ENCODE data around the gene RMDN2. TPM values are rescaled to one million over a fixed set of nuclear protein-coding genes. Genes with fewer than 3 reads are reported as not detected.

RMDN2 gene
- total and polyA plus RNA-seq, 10 of the 15 experiments (the other 5 are each of a cell fraction or from before 2014, with no cell fraction given): 2.6 to 12.4 (median 9.2) TPM

DNA sequence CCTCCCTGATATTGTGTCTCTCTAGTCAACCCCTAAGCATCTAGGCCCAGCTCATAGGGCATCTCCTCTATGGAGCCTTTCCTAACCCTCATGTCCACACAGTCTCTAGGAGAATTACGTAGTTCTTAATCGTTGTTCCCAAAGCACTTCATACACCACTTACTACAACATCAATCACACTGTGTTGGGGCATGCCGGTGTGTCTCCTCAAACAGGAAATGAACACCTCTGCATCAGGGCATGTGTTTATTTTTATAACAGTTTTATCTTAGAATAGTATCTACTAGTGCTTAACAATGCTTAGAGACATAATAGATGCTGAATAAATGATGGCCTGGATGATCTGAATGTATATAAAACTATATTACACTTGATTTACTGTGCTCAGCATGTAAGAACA lies 131.1 kb downstream of the RMDN2 start:
- ChIA-PET RAD21 (ENCODE audit: unreplicated experiment) (no interaction called here), POLR2A (no interaction called here), SMC1A (ENCODE audit: uncharacterized antibody, unreplicated experiment) (interaction anchor here (0.7 kb wide), 1 partner anchor 44 kb away, joined by 3 read pairs; no protein-coding TSS in a partner anchor), CTCF (no interaction called here)
- Histone ChIP-seq H3K9ac (ENCODE audit: control insufficient read depth, insufficient read depth, low read length) (no peak overlapping the region), H2AFZ (ENCODE audit: control insufficient read depth, low read depth, low read length) (no peak overlapping the region), H3K27me3 (replicated peaks in 1 of 2; ENCODE audit: control insufficient read depth in 2 of 2, insufficient read depth in 2 of 2, low read length in 1 of 2) (no peaks in the 10 kb centered on the region), H3K9me3 (replicated peaks; ENCODE audit: control insufficient read depth, insufficient read depth, low read length) (no peaks in the 10 kb centered on the region), H3K79me2 (ENCODE audit: control insufficient read depth, insufficient read depth, low read length) (no peaks in the 10 kb centered on the region), H4K20me1 (ENCODE audit: control insufficient read depth, insufficient read depth) (no peaks in the 10 kb centered on the region; the same call in 1 of the 2 replicates), H3K4me3 (no peak overlapping the region), H3K4me2 (ENCODE audit: control insufficient read depth, insufficient read depth) (no peak overlapping the region), H3K4me1 (ENCODE audit: control insufficient read depth, insufficient read depth, low read length) (no peaks in the 10 kb centered on the region), H3K36me3 (ENCODE audit: control insufficient read depth in 2 of 2, insufficient read depth in 2 of 2, low read length in 1 of 2) (no peaks in the 10 kb centered on the region), H3K27ac (ENCODE audit: control insufficient read depth, insufficient read depth) (no peak overlapping the region)
- no peak for TF ChIP-seq SPI1 (IDR thresholded peaks at IDR 0.05; ENCODE audit: borderline replicate concordance, insufficient read depth, low read depth, low read length)
- TF ChIP-seq, protein P1, sequence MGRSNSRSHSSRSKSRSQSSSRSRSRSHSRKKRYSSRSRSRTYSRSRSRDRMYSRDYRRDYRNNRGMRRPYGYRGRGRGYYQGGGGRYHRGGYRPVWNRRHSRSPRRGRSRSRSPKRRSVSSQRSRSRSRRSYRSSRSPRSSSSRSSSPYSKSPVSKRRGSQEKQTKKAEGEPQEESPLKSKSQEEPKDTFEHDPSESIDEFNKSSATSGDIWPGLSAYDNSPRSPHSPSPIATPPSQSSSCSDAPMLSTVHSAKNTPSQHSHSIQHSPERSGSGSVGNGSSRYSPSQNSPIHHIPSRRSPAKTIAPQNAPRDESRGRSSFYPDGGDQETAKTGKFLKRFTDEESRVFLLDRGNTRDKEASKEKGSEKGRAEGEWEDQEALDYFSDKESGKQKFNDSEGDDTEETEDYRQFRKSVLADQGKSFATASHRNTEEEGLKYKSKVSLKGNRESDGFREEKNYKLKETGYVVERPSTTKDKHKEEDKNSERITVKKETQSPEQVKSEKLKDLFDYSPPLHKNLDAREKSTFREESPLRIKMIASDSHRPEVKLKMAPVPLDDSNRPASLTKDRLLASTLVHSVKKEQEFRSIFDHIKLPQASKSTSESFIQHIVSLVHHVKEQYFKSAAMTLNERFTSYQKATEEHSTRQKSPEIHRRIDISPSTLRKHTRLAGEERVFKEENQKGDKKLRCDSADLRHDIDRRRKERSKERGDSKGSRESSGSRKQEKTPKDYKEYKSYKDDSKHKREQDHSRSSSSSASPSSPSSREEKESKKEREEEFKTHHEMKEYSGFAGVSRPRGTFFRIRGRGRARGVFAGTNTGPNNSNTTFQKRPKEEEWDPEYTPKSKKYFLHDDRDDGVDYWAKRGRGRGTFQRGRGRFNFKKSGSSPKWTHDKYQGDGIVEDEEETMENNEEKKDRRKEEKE (IDR thresholded peaks at IDR 0.05): no peak
- no peak for TF ChIP-seq NFYB (IDR thresholded peaks at IDR 0.05; ENCODE audit: insufficient read depth, low read depth, low read length)
- no peak for TF ChIP-seq NBN (IDR thresholded peaks at IDR 0.05)
- no peak for TF ChIP-seq DPF2 (IDR thresholded peaks at IDR 0.05)
- TF ChIP-seq, protein P2, sequence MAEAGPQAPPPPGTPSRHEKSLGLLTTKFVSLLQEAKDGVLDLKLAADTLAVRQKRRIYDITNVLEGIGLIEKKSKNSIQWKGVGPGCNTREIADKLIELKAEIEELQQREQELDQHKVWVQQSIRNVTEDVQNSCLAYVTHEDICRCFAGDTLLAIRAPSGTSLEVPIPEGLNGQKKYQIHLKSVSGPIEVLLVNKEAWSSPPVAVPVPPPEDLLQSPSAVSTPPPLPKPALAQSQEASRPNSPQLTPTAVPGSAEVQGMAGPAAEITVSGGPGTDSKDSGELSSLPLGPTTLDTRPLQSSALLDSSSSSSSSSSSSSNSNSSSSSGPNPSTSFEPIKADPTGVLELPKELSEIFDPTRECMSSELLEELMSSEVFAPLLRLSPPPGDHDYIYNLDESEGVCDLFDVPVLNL (IDR thresholded peaks at IDR 0.05; ENCODE audit: low read depth, low read length): no peak
- no peak for TF ChIP-seq ETV6 (conservative IDR thresholded peaks at IDR 0.05 in 1 of 2, IDR thresholded peaks at IDR 0.05 in 1 of 2; ENCODE audit: borderline replicate concordance in 1 of 2, low read depth in 1 of 2)
- no peak for TF ChIP-seq MXI1 (IDR thresholded peaks at IDR 0.05; ENCODE audit: low read depth, low read length)
- TF ChIP-seq, protein P3, sequence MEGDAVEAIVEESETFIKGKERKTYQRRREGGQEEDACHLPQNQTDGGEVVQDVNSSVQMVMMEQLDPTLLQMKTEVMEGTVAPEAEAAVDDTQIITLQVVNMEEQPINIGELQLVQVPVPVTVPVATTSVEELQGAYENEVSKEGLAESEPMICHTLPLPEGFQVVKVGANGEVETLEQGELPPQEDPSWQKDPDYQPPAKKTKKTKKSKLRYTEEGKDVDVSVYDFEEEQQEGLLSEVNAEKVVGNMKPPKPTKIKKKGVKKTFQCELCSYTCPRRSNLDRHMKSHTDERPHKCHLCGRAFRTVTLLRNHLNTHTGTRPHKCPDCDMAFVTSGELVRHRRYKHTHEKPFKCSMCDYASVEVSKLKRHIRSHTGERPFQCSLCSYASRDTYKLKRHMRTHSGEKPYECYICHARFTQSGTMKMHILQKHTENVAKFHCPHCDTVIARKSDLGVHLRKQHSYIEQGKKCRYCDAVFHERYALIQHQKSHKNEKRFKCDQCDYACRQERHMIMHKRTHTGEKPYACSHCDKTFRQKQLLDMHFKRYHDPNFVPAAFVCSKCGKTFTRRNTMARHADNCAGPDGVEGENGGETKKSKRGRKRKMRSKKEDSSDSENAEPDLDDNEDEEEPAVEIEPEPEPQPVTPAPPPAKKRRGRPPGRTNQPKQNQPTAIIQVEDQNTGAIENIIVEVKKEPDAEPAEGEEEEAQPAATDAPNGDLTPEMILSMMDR (IDR thresholded peaks at IDR 0.05 in 2 of 3, conservative IDR thresholded peaks at IDR 0.05 in 1 of 3; ENCODE audit: control insufficient read depth in 2 of 3, extremely low read depth in 1 of 3, insufficient read depth in 1 of 3, low read depth in 3 of 3, low read length in 3 of 3): no peak
- no peak for TF ChIP-seq PAX8 (IDR thresholded peaks at IDR 0.05)
- TF ChIP-seq NFIC (IDR thresholded peaks at IDR 0.05; ENCODE audit: low read depth, low read length): no peak
- intact Hi-C loops (cut with micrococcal nuclease; ENCODE audit: unreplicated experiment): no loop called here
- ATAC-seq: no peak
- BruUV-seq (replicated peaks): no TSS peak
- WGBS (ENCODE audit: insufficient coverage, insufficient replicate concordance, low lambda C conversion rate, missing lambda C conversion rate): 67% methylated on average over 3 of the region's 3 CpGs
- no peak for FAIRE-seq
- DNase-seq (ENCODE audit: low read depth, low spot score): no peak
- in situ Hi-C loops (cut with MboI): no loop called here
